Neuronal stem cell (in vitro differentiated cells): ENCODE measurements around the gene RASA2.

Experiments
- DNase-seq: peaks from one replicate; pipeline ENCODE4 v3.0.0-alpha.2; 2013; ENCODE audit warnings: low spot score
- H2AFZ ChIP-seq: one replicate; pipeline ENCODE4 v1.6.1; 2013; ENCODE audit warnings: mild to moderate bottlenecking, low read length, inconsistent platforms
- H2AK5ac ChIP-seq: 2 replicates; pipeline ENCODE4 v1.6.1; 2013; ENCODE audit warnings: low read depth, mild to moderate bottlenecking, inconsistent platforms, low read length, moderate library complexity, mixed read lengths
- H2BK120ac ChIP-seq: 2 replicates; pipeline ENCODE4 v1.6.1; 2013; ENCODE audit warnings: low read depth, mild to moderate bottlenecking, inconsistent platforms, low read length, moderate library complexity, mixed read lengths
- H2BK12ac ChIP-seq: one replicate; pipeline ENCODE4 v1.6.1; 2013; ENCODE audit warnings: low read length, inconsistent platforms
- H2BK15ac ChIP-seq: 2 replicates; pipeline ENCODE4 v1.6.1; 2013; ENCODE audit warnings: mild to moderate bottlenecking, low read length, inconsistent platforms, mixed read lengths
- H2BK5ac ChIP-seq: one replicate; pipeline ENCODE4 v1.6.1; 2013; ENCODE audit warnings: inconsistent platforms, mild to moderate bottlenecking, low read length, moderate library complexity
- H3K14ac ChIP-seq: one replicate; pipeline ENCODE4 v1.6.1; 2013; ENCODE audit warnings: low read length, inconsistent platforms
- H3K18ac ChIP-seq: 2 replicates; pipeline ENCODE4 v1.6.1; 2013; ENCODE audit warnings: low read length, inconsistent platforms
- H3K23ac ChIP-seq: 2 replicates; pipeline ENCODE4 v1.6.1; 2013; ENCODE audit warnings: low read depth, mild to moderate bottlenecking, mixed read lengths, low read length, inconsistent platforms; ENCODE audit not compliant: poor library complexity
- H3K27ac ChIP-seq: replicated peaks from 3 replicates; pipeline ENCODE4 v1.5.1; 2013; ENCODE audit warnings: low read length, inconsistent platforms
- H3K27me3 ChIP-seq, 3 experiments: 2 replicates each; pipeline ENCODE4 v1.6.1; 2013; ENCODE audit warnings: low read length in 3 of 3, mild to moderate bottlenecking in 2 of 3, inconsistent platforms in 1 of 3, low read depth in 1 of 3, mixed read lengths in 1 of 3, moderate library complexity in 1 of 3; ENCODE audit not compliant: control insufficient read depth in 3 of 3, insufficient read depth in 3 of 3
- H3K36me3 ChIP-seq, 2 donors: replicated peaks in 1 of 2; 2 replicates each; pipeline ENCODE4 v1.6.1; 2013; ENCODE audit warnings: low read length in 2 of 2; ENCODE audit not compliant: control insufficient read depth in 2 of 2, insufficient read depth in 2 of 2
- H3K4ac ChIP-seq: 2 replicates; pipeline ENCODE4 v1.6.1; 2013; ENCODE audit warnings: inconsistent platforms, mild to moderate bottlenecking, low read length, moderate library complexity
- H3K4me1 ChIP-seq, 2 donors: 1 replicate in 1 of 2; 2 replicates in 1 of 2; pipeline ENCODE4 v1.6.1; 2013; ENCODE audit warnings: low read length in 2 of 2, low read depth in 1 of 2; ENCODE audit not compliant: control insufficient read depth in 2 of 2, insufficient read depth in 1 of 2
- H3K4me2 ChIP-seq: one replicate; pipeline ENCODE4 v1.6.1; 2013; ENCODE audit warnings: mild to moderate bottlenecking, low read length, inconsistent platforms; ENCODE audit not compliant: insufficient read depth, poor library complexity, severe bottlenecking
- H3K4me3 ChIP-seq, 2 donors: 2 replicates each; pipeline ENCODE4 v1.5.1; 2013; ENCODE audit warnings: low read length in 2 of 2, mild to moderate bottlenecking in 2 of 2, inconsistent platforms in 1 of 2, moderate library complexity in 1 of 2
- H3K79me1 ChIP-seq: one replicate; pipeline ENCODE4 v1.6.1; 2013; ENCODE audit warnings: low read depth, mild to moderate bottlenecking, inconsistent platforms, low read length, moderate library complexity
- H3K9ac ChIP-seq: one replicate; pipeline ENCODE4 v1.6.1; 2013; ENCODE audit warnings: mild to moderate bottlenecking, low read depth, low read length, inconsistent platforms; ENCODE audit not compliant: poor library complexity
- H3K9me3 ChIP-seq, 2 donors: replicated peaks in 1 of 2; 2 replicates each; pipeline versions ENCODE3 to v1.6.1; 2013; ENCODE audit warnings: low read length in 2 of 2, mild to moderate bottlenecking in 2 of 2, inconsistent platforms in 1 of 2, low read depth in 1 of 2, mixed read lengths in 1 of 2, moderate library complexity in 1 of 2; ENCODE audit not compliant: control insufficient read depth in 2 of 2, insufficient read depth in 1 of 2
- H4K8ac ChIP-seq: one replicate; pipeline ENCODE4 v1.6.1; 2013; ENCODE audit warnings: low read depth, mild to moderate bottlenecking, inconsistent platforms, low read length, moderate library complexity
- H4K91ac ChIP-seq: one replicate; pipeline ENCODE4 v1.6.1; 2013; ENCODE audit warnings: low read length, low read depth, mild to moderate bottlenecking, inconsistent platforms; ENCODE audit not compliant: poor library complexity
- WGBS, 2 donors: extraction: QIAGEN DNeasy Blood & Tissue Kit; methylation state at CpG; one replicate each; pipeline ENCODE4 v1.1.7; 2013; ENCODE audit warnings: missing lambda C conversion rate in 2 of 2, mixed read lengths in 1 of 2; ENCODE audit not compliant: insufficient read length in 2 of 2, insufficient replicate concordance in 1 of 2; ENCODE audit errors: extremely low coverage in 2 of 2; 5-methylcytosine and 5-hydroxymethylcytosine counted together

RASA2 gene

DNA sequence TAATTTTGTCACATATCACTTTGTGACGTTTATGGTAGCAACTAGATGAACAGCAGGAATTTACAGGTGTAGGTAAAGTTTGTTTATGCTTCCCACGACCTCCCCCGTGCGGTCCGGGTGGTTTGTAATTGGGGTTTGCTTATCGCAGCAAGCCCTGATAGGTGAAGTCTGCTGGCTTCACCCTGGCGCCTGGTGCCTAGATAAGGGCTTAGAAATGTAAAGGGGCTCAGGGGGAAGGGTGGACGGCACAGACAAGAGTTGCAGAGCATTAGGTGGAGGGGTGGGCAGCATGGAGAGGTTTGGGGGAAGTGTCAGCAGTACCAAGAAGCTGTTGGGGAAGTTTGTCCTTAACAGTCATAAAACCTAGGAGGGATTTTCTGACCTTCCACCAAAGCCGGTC lies 143.1 kb downstream of the RASA2 start:
- Histone ChIP-seq H4K91ac (no peak overlapping the region), H3K36me3 (no peaks in the 10 kb centered on the region), H3K14ac (no peak overlapping the region), H3K4me1 (no peaks in the 10 kb centered on the region), H3K4ac (no peak overlapping the region), H3K23ac (peak overlapping the region; percentile 47), H2BK12ac (no peak overlapping the region), H3K79me1 (no peaks in the 10 kb centered on the region), H3K27ac (no peak overlapping the region), H3K9ac (no peak overlapping the region), H3K4me2 (no peak overlapping the region), H3K27me3 (peaks cover 0 to 9% (median 0%) of the 10 kb centered on the region in 3 experiments), H3K4me3 (no peak overlapping the region), H2BK5ac (no peak overlapping the region), H2BK120ac (no peak overlapping the region), H3K9me3 (peaks cover 0 to 1% of the 10 kb centered on the region in 2 donors), H2AK5ac (no peak overlapping the region), H2BK15ac (no peak overlapping the region), H2AFZ (no peak overlapping the region), H3K18ac (no peak overlapping the region), H4K8ac (no peak overlapping the region)
- no CpG with 5 or more reads among the region's 9 CpGs for WGBS, 2 donors
- no peak for DNase-seq

DNA sequence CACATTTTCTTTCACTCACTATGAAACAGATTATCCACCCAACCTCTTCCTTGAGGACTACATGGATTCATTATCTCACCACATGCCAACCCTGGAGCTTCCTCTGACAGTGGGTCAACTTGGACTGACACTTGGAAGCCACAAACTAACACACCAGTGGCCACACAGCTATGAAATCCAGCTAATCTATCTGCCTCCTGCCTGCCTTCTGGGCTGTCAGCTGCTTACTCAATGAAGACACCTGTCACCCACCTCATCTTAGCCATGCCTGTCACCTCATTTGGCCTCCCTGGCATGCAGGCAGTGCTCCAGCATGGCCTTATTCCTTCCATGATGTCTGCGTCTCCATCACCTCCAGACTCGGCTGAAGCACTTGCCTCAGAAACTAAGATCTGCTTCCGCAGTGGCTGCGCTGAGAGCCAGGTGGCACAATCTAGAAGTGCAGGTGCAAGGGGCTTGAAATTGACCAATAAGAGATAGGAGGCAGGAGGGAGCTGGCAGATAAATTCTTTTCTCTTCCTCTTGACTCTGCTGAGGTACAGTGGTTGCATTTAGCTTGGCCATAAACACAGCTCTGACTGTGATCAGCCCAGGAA lies 146.1 kb downstream of the RASA2 start:
- Histone ChIP-seq H2AFZ (no peak overlapping the region), H3K79me1 (no peaks in the 10 kb centered on the region), H2BK120ac (no peak overlapping the region), H3K14ac (no peak overlapping the region), H3K27me3 (peaks cover 0 to 9% (median 0%) of the 10 kb centered on the region in 3 experiments), H3K4ac (no peak overlapping the region), H3K4me1 (no peaks in the 10 kb centered on the region), H4K91ac (no peak overlapping the region), H3K27ac (no peak overlapping the region), H3K36me3 (no peaks in the 10 kb centered on the region), H2AK5ac (no peak overlapping the region), H3K9ac (no peak overlapping the region), H2BK15ac (no peak overlapping the region), H4K8ac (no peak overlapping the region), H2BK5ac (no peak overlapping the region), H3K9me3 (peaks cover 0 to 1% of the 10 kb centered on the region in 2 donors), H3K18ac (no peak overlapping the region), H2BK12ac (no peak overlapping the region), H3K4me2 (no peak overlapping the region), H3K23ac (no peak overlapping the region), H3K4me3 (no peak overlapping the region)
- no peak for DNase-seq
- WGBS, 2 donors, result no CpG with 5 or more reads among the region's 4 CpGs

DNA sequence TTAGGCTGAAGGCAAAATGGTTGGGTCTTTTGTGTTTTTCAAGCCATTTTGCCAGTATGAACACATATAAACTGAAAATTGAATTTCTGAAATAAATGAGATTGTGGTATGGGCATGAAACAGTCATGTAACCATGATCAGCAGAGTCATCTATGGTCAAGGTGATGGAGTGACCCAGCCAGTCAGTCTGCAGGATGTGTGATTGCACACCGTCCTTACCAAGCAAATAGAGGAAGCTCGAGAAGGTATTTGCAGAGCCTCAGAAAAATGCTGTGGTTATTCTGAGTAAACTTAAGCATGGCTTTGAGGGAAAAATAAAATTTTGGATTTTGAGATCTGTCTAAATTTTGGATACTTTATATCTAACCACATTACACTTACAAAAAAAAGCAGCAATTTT lies 155.4 kb downstream of the RASA2 start:
- H3K14ac ChIP-seq, result no peak overlapping the region
- no peak overlapping the region for H2AFZ ChIP-seq
- H3K4ac ChIP-seq, result no peak overlapping the region
- H3K27me3 ChIP-seq, result no peaks in the 10 kb centered on the region
- H2BK12ac ChIP-seq, result no peak overlapping the region
- no peak overlapping the region for H2BK5ac ChIP-seq
- H2BK120ac ChIP-seq, result no peak overlapping the region
- no peak for DNase-seq
- H4K8ac ChIP-seq, result no peak overlapping the region
- WGBS, 2 donors, result no CpG with 5 or more reads among the region's 2 CpGs
- no peaks in the 10 kb centered on the region for H3K36me3 ChIP-seq
- H3K9me3 ChIP-seq, result peaks cover 0 to 2% of the 10 kb centered on the region in 2 donors
- H3K18ac ChIP-seq, result no peak overlapping the region
- H4K91ac ChIP-seq, result no peak overlapping the region
- H3K9ac ChIP-seq, result no peak overlapping the region
- H3K4me2 ChIP-seq, result no peak overlapping the region
- H3K79me1 ChIP-seq, result peaks cover 2% of the 10 kb centered on the region
- H3K27ac ChIP-seq, result no peak overlapping the region
- H3K4me3 ChIP-seq, result no peak overlapping the region
- H2AK5ac ChIP-seq, result no peak overlapping the region
- H2BK15ac ChIP-seq, result no peak overlapping the region
- H3K4me1 ChIP-seq, result no peaks in the 10 kb centered on the region
- H3K23ac ChIP-seq, result no peak overlapping the region

DNA sequence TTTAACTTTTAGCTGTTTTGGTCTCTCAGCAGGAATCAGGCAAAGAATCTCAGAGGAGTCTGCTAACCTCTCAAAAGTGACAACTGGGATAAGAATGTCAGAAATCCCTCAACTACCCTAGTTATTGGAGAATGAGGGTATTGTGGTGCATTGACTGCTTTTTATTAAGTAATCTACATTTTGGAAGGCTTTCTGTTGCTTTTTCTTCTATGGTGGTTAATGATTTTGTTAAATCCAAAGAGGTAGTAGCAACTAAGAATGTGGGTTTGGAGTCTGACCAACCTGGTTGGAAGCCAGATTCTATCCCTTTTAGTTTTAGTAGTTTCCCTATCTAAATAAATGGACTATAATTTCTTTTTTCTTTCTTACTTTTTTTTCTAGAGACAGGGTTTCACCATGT lies 156.6 kb downstream of the RASA2 start:
- H3K79me1 ChIP-seq, result peaks cover 2% of the 10 kb centered on the region
- no peak for DNase-seq

More for the DNA sequence above, 156.6 kb downstream of the RASA2 start:
- H2BK5ac ChIP-seq, result no peak overlapping the region
- no peak overlapping the region for H4K91ac ChIP-seq
- H2BK15ac ChIP-seq, result no peak overlapping the region
- no peak overlapping the region for H3K4me2 ChIP-seq
- H3K9me3 ChIP-seq, result peaks cover 0 to 2% of the 10 kb centered on the region in 2 donors
- H3K14ac ChIP-seq, result no peak overlapping the region
- H3K4me1 ChIP-seq, result no peaks in the 10 kb centered on the region
- H2AK5ac ChIP-seq, result no peak overlapping the region
- H3K4me3 ChIP-seq, result no peak overlapping the region
- no peak overlapping the region for H2BK12ac ChIP-seq
- H3K23ac ChIP-seq, result no peak overlapping the region
- no peak overlapping the region for H4K8ac ChIP-seq
- H3K9ac ChIP-seq, result no peak overlapping the region
- H3K27ac ChIP-seq, result no peak overlapping the region
- H2AFZ ChIP-seq, result no peak overlapping the region
- H3K36me3 ChIP-seq, result no peaks in the 10 kb centered on the region
- peaks cover 0 to under 1% (median 0%) of the 10 kb centered on the region in 3 experiments for H3K27me3 ChIP-seq
- no peak overlapping the region for H3K18ac ChIP-seq
- H2BK120ac ChIP-seq, result no peak overlapping the region
- no peak overlapping the region for H3K4ac ChIP-seq
